ENCODE measurements around the gene BARX2.

DNA sequence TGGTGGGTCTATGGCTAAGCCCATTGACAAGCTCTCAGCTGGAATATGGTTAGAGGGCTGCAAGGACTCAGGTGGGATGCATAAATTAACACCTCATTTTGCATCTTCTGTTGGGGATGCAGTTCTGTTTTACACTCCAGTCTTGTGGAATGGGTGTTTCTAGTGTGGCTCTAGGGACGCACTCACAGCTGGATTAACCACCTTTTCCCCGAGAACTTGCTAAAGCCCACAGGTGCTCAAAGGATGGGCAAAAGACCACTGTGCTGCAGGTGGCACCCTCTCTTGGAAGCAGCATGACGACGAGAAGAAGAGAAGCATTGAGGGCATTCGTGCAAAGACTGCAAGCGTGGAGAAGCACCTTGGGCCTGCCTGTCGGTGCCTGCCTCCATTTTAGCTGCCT, 6.9 kb downstream of the BARX2 start:
- TF ChIP-seq, protein P1, sequence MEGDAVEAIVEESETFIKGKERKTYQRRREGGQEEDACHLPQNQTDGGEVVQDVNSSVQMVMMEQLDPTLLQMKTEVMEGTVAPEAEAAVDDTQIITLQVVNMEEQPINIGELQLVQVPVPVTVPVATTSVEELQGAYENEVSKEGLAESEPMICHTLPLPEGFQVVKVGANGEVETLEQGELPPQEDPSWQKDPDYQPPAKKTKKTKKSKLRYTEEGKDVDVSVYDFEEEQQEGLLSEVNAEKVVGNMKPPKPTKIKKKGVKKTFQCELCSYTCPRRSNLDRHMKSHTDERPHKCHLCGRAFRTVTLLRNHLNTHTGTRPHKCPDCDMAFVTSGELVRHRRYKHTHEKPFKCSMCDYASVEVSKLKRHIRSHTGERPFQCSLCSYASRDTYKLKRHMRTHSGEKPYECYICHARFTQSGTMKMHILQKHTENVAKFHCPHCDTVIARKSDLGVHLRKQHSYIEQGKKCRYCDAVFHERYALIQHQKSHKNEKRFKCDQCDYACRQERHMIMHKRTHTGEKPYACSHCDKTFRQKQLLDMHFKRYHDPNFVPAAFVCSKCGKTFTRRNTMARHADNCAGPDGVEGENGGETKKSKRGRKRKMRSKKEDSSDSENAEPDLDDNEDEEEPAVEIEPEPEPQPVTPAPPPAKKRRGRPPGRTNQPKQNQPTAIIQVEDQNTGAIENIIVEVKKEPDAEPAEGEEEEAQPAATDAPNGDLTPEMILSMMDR (IDR thresholded peaks at IDR 0.05; ENCODE audit: extremely low read depth in 1 of 2, insufficient read depth in 1 of 2, low read depth in 1 of 2, low read length in 2 of 2): no peak
- TF ChIP-seq POLR2A (IDR thresholded peaks at IDR 0.05; ENCODE audit: low read depth, low read length) (no peak), JUN (IDR thresholded peaks at IDR 0.05; ENCODE audit: borderline replicate concordance, insufficient read depth, insufficient read length, low read depth) (no peak), POLR2AphosphoS5 (IDR thresholded peaks at IDR 0.05; ENCODE audit: insufficient read depth, low read depth, low read length) (no peak), EZH2 (IDR thresholded peaks at IDR 0.05; ENCODE audit: borderline replicate concordance, low read depth, low read length, severe bottlenecking) (no peak), MYC (IDR thresholded peaks at IDR 0.05; ENCODE audit: low read depth, low read length) (no peak), GATA2 (IDR thresholded peaks at IDR 0.05; ENCODE audit: insufficient read depth, insufficient read length, low read depth, low read length) (no peak)

Data from endothelial cell of umbilical vein (primary cell).